HG02678 (cell line): Measurements from ENCODE around the gene SUPT5H.
A peak's percentile ranks its signal among the peaks of the same experiment; 100 is the strongest.
"Not testable (repeated sequence)": the region's sequence is repeated elsewhere in the genome, so short reads cannot be mapped to it uniquely, and the experiment has no call there.

Experiments used
- ATAC-seq: cut with Tn5 transposase; IDR thresholded peaks from one replicate; pipeline ENCODE4 v1.9.1; 2021; ENCODE audit warnings: mild to moderate bottlenecking, moderate library complexity; ENCODE audit not compliant: unreplicated experiment

Gene SUPT5H

GRCh38 chr19:39463403-39463802 lies 18.0 kb downstream of the SUPT5H start:
- ATAC-seq: no peak

GRCh38 chr19:39465956-39466747 lies 20.8 kb downstream of the SUPT5H start:
- no peak for ATAC-seq

- ATAC-seq: no peak
These were observed 22.6 kb downstream of the SUPT5H start for GRCh38 chr19:39467941-39468340.

- ATAC-seq: no peak
These were observed 23.7 kb downstream of the SUPT5H start for GRCh38 chr19:39469036-39469435.

- no peak for ATAC-seq
These were observed 24.2 kb downstream of the SUPT5H start for GRCh38 chr19:39469567-39469966.

- ATAC-seq: no peak
These were observed 25.4 kb downstream of the SUPT5H start for GRCh38 chr19:39470724-39471339.

GRCh38 chr19:39471756-39472536 lies 26.6 kb downstream of the SUPT5H start:
- ATAC-seq: no peak

GRCh38 chr19:39472746-39473442 lies 27.5 kb downstream of the SUPT5H start:
- ATAC-seq: no peak

- ATAC-seq: no peak
These were observed 28.1 kb downstream of the SUPT5H start for GRCh38 chr19:39473443-39473960.

- ATAC-seq: no peak
These were observed 28.8 kb downstream of the SUPT5H start for GRCh38 chr19:39474139-39474620.

GRCh38 chr19:39475748-39476147 lies 30.4 kb downstream of the SUPT5H start:
- ATAC-seq: no peak

- not testable (repeated sequence) for ATAC-seq
These were observed 34.0 kb downstream of the SUPT5H start for GRCh38 chr19:39479319-39479801.

- no peak for ATAC-seq
These were observed 34.5 kb downstream of the SUPT5H start for GRCh38 chr19:39479916-39480315.

- ATAC-seq: peak; percentile 87
These were observed 35.2 kb downstream of the SUPT5H start, which contains the start of gene TIMM50 for GRCh38 chr19:39480337-39481228. TSS of gene TIMM50 (plus strand) at chr19:39480838. CDS start at chr19:39480854, 16 bp downstream.

- ATAC-seq: no peak
These were observed 35.8 kb downstream of the SUPT5H start for GRCh38 chr19:39481229-39481545.

- ATAC-seq: no peak
These were observed 36.3 kb downstream of the SUPT5H start for GRCh38 chr19:39481676-39482075.

- no peak for ATAC-seq
These were observed 37.8 kb downstream of the SUPT5H start for GRCh38 chr19:39483141-39483540.

- ATAC-seq: no peak
These were observed 44.4 kb downstream of the SUPT5H start for GRCh38 chr19:39489756-39490155.

- ATAC-seq: no peak
These were observed 46.8 kb downstream of the SUPT5H start for GRCh38 chr19:39492225-39492624.

GRCh38 chr19:39492788-39493187 lies 47.4 kb downstream of the SUPT5H start:
- ATAC-seq: no peak
